Measurements from ENCODE around the gene LYG1.
"Not testable (repeated sequence)": the region's sequence is repeated elsewhere in the genome, so short reads cannot be mapped to it uniquely, and the experiment has no call there.

LYG1 gene

DNA sequence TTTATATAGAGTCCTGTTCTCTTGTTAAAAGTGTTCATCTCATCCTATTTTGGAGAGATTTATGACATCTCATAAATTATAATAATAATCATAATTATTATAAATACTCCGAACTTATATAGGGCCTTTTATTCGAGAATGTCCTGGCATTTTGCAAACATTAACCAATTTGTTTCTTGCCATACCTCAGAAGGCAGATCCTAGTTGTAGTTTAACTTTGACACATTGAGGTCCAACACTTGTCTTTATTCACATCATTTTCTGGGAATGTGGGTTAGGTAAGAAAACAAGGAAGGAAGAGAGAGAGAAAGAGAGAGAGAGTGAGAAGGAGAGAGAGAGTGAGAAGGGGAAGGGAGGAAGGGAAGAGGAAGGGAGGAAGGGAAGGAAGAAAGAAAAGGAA is at the start of gene LYG1:
Gene LYG1, minus strand, starts transcription at position 101 of the 400 bp plus-strand sequence. CDS start 5,527 bp downstream, outside the sequence.
- not testable (repeated sequence) for DNase-seq (ENCODE audit: low read depth in 2 of 2)

DNA sequence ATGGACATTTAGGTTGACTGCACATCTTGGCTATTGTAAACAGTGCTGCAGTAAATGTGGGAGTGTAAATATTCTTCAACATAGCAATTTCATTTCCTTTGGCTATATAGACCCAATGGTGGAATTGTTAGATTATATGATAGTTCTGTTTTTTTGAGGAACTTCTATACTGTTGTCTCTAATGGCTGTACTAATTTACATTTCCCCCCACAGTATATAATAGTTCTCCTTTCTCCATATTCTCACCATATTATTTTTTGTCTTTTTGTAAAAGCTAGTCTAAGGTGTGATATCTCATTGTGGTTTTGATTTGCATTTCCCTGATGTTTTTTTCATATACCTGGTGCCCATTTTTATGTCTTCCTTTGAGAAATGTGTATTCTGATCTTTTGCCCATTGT is 49.2 kb upstream of the LYG1 start:
- no peak for DNase-seq (ENCODE audit: low read depth in 2 of 2)

DNA sequence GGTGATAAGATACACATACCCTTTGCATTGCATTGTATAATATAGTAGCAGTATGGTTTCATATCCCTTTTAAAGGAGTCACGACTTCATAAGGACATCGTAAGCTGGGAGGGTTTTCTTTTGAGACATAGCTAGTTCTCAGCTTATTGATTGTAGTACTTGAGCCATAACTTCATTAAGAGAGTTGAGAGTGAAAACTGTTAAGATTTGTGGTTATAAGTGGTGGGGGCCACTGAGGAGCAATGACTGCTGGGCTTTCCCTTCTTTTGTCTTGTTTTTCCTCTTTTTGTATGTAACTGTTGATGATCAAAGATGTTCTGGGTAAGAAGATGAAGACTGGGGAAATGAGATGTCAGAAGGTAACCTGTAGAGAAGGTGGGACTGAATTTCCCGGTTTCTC is 47.2 kb upstream of the LYG1 start:
- DNase-seq (ENCODE audit: low read depth in 2 of 2): no peak

DNA sequence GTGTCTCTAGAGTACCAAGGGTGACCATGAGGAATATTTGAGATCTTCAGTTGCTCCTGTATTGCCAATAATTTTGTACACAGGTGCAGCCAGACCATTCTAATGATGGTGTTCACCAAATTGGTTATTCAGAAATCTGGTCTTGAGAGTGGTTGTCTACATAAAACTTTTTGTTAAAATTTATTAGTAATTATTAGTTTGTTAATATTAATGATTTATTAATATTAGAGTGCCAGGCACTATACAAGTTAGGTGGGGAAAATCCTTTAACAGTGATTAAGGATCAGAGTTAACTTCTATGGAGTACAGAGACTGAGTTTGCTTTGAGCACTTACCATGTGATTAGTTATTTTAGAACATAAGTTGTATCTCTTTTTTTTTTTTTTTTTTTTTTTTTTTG is 45.2 kb upstream of the LYG1 start:
- no peak for DNase-seq (ENCODE audit: low read depth in 2 of 2)

DNA sequence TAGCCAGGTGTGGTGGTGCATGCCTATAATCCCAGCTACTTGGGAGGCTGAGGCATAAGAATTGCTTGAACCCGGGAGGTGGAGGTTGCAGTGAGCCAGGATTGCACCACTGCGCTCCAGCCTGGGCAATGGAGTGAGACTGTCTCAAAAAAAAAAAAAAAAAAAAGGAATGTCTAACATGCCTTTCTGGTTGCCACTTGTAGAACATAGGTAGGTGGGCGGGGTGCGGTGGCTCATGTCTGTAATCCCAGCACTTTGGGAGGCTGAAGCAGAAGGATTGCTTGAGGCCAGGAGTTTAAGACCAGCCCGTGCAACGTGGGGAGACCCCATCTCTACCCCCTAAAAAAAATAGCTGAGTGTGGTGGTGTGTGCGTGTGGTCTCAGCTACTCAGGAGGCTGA is 44.4 kb upstream of the LYG1 start:
- not testable (repeated sequence) for DNase-seq (ENCODE audit: low read depth in 2 of 2)

DNA sequence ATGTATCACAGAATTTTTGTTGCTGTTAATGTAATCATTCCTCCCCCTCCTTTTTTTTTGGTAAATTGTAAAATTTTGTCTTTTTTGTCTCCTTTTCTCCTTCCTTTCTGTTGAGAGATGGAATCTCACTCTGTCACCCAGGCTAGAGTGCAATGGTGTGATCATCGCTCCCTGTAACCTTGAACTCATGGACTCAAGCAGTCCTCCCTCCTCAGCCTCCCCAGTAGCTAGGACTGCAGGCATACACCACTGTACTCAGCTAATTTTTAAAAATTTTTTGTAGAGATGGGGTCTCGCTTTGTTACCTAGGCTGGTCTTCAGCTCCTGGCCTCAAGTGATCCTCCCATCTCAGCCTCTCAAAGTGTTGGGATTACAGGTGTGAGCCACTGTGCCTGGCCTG is 41.5 kb upstream of the LYG1 start:
- no peak for DNase-seq (ENCODE audit: low read depth in 2 of 2)

- DNase-seq (ENCODE audit: low read depth in 2 of 2): no peak
Measured at GRCh38 chr2:99340669-99341236, 39.8 kb upstream of the LYG1 start.

DNA sequence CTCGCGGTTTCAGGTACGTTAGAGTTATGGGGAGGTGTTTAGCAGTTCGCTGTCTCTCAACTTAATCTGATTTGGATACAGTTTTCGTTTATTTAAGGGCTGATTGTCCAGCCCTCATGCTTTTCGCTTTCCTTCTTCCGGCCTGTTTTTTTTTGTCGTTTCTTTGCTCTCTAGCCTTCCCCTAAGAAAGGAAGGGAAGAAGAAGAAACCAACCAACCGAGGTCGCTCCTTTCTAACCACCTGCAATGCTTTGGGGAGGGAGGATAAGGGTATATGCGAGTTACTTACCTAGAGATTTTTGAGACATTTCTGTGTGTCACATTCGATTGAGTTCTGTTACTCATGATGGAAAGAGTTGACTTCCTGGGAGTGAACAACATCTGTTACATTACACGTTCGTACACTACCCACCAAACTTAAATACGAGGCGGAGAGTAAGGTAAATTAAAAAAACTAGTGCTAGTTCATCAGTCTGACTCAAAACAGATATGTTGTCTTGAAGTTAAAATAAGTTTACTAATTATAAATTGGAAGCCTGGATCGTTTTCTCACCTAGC is 37.1 kb upstream of the LYG1 start:
- no peak for DNase-seq (ENCODE audit: low read depth in 2 of 2)

GRCh38 chr2:99337113-99338028 is 36.4 kb upstream of the LYG1 start, which contains the start of gene EIF5B:
Gene EIF5B (plus strand): TSS chr2:99337389. CDS start chr2:99337555, 166 bp downstream.
- peak; percentile 82 to 83 for DNase-seq (ENCODE audit: low read depth in 2 of 2)

DNA sequence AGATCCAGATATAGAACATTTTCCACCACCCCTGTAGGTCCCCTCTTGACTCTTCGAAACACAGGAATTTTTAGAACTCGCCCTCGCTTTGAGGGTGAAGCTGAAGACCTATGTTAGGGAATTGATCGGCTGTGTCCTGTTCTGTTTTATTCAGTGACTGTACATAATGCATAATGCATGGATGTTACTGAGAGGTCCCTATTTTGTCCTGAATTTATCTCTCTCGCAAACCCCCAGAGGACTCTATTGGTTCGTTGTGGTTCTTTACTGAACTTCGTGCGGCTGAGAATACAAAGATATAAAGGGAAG is 35.8 kb upstream of the LYG1 start:
- no peak for DNase-seq (ENCODE audit: low read depth in 2 of 2)

GRCh38 chr2:99335911-99336803 is 35.2 kb upstream of the LYG1 start, which contains the start of gene TXNDC9:
Gene TXNDC9 (minus strand): TSS chr2:99336333. CDS start chr2:99333210, 3,123 bp downstream.
- peak; percentile 93 to 94 for DNase-seq (ENCODE audit: low read depth in 2 of 2)

- no peak for DNase-seq (ENCODE audit: low read depth in 2 of 2)
Measured at GRCh38 chr2:99325384-99325783, 24.4 kb upstream of the LYG1 start.

DNA sequence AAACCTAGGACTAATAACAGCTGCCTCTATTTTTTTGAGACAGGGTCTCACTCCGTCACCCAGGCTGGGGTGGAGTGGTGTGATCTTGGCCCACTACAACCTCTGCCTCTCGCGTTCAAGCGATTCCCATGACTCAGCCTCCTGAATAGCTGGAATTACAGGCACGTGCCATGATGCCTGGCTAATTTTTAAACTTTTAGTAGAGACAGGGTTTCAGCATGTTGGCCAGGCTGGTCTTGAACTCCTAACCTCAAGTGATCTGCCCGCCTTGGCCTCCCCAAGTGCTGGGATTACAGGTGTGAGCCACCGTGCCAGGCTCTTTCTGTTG is 16.8 kb upstream of the LYG1 start:
- not testable (repeated sequence) for DNase-seq (ENCODE audit: low read depth in 2 of 2)

DNA sequence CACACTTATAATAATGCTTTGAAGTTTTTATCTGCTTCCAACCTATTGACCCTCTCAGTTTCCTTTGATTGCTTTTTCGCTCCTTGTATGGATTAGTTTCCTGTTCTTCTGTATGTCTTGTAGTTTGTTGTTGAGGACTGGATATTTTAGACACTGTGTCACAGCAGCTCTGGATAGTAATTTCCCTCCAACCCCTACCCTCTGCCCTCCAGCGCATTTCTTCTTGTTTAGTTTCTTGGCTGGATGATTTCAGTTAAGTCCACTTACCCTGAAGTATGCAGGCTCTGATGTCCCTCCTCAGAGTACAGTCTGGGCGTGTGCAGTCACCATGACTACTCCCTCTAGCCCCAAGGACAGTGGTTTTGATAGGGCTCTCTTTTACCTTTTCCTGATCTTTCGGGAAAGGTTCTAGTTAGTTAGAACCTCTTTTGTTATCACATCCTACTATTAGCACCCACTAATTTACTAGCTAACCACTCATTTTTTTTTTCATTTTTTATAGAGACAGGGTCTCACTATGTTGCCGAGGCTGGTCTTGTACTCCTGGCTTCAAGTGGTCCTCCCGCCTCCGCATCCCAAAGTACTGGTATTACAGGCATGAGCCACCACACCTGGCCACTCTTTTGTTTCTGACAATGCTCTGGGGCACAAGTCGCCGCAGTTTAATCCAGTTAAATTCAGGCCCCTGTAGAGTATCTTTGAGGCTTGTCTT is 16.3 kb upstream of the LYG1 start:
- no peak for DNase-seq (ENCODE audit: low read depth in 2 of 2)

- DNase-seq (ENCODE audit: low read depth in 2 of 2): no peak
Measured at GRCh38 chr2:99299580-99299979, 1.4 kb downstream of the LYG1 start.

DNA sequence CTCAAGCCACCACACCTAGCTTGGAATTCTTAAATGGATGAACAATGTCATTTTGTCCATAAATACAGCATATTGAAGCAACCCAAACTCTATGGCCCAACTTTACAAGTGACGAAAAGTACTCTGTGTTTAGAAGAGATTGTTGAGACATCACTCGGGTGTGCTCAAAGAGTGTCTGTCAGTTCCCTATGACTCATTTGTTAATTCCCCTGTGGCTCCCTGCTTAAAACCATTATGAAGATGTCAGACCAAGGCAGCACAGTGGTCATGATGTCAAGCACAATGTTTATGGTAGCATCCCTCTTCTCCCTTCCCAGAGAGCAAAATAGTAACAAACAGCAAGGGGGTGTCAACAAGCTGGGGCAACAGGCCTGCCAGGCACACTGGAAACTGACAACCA is 3.0 kb downstream of the LYG1 start:
- DNase-seq (ENCODE audit: low read depth in 2 of 2): no peak

DNA sequence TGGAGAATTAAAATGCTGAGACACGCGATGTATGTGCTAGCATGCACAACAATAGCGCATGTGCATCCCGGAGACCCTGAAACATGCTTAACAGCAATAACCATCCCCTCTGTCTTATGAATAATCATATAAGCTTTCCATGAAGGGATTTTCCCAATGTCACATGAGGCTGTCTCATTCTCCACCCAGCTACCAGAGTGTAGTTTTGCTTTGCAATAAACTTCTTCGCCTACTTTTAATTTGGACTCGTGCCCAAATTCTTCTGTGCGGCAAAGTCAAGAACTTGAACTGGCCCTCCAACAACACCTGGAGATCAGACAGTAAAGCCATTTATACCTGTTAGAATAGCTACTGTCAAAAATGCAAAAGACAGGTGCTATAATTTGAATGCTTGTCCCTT is 15.5 kb downstream of the LYG1 start:
- no peak for DNase-seq (ENCODE audit: low read depth in 2 of 2)

DNA sequence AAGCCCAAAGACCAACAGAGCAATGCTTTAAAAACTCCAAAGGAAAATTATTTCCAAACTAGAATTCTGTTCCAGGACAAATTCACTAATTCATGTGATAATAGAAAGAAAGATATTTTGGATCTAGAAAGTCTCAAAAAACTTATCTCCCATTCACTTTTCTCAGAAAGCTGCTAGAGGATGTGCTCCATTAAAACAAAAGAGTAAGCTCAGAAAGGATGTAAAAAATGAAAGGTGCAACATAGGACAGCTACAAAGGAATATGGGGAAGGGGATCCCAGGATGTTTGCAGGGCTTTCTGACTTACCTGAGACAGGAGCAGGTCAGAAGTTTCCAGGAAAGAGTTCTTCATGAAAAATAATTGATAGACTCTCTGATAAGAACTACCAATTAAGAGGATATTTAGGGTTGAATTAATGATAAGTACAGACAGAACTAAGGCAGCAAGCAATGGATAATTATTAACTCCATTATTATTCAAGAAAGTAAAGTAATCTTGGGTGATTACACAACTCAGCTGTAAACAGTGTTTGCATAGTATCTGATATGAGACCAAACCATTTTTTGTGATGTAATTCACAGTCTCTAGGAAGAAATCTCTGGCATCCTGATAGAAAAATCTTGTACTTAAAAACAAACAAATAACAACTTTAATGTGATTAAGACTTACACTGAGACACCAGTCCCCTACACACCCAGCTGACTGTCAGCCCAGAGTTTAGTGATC is 20.9 kb downstream of the LYG1 start:
- no peak for DNase-seq (ENCODE audit: low read depth in 2 of 2)

DNA sequence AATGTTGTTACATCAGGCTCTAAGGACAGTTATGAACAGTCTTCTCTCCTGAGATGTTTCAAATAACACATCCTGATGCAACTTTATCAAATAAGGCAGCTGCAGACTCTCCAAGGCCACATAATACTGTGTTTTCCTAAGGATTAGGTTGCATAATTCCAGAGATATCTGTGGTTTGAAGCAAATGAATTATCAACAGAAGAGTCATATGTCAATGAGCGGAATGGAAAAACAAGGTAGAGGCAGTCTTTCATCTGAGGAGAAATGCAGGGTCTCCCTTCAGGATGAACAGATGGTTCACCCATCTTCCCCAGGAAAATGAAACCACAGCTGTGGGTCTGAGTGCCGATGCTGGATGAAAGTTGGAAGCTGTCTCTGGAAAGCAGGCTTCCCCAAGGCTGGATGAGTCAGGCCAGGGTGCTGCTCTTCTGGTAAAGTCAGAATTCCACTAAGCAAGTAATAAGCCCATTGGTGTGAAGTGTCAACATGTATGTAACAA is 22.2 kb downstream of the LYG1 start:
- no peak for DNase-seq (ENCODE audit: low read depth in 2 of 2)

GRCh38 chr2:99278195-99278765 is 22.7 kb downstream of the LYG1 start:
- not testable (repeated sequence) for DNase-seq (ENCODE audit: low read depth in 2 of 2)

All from stimulated activated CD8-positive, alpha-beta memory T cell treated with anti-CD3 and anti-CD28 coated beads, Interleukin-7, amount 100 ng/mL, for 1 hour (primary cell).